B cell (primary cell): ENCODE results near the gene PGM1. TPM values are rescaled to one million over a fixed set of nuclear protein-coding genes. Genes with fewer than 3 reads are reported as not detected.

Experiments used
- ATAC-seq: fragments of 200-7000 bp; cut with Tn5 transposase; one replicate; pipeline ENCODE4 v1.10.0; 2021; ENCODE audit warnings: low read depth, mild to moderate bottlenecking, moderate number of reproducible peaks, moderate library complexity
- CTCF ChIA-PET: fragments of 350-600 bp; sonication (Branson Sonifier 250); formaldehyde crosslinking; loops from one replicate; lab custom pipeline; 2021; ENCODE audit warnings: antibody characterized with exemption, inconsistent platforms; lab: Charles Lee
- POLR2A ChIA-PET: fragments of 350-600 bp; sonication (Branson Sonifier 250); formaldehyde crosslinking; loops from one replicate; lab custom pipeline; 2021; ENCODE audit warnings: antibody characterized with exemption; lab: Charles Lee
- DNase-seq: peaks from one replicate; pipeline ENCODE4 v3.0.0; 2013
- H2AFZ ChIP-seq: 2 replicates; pipeline ENCODE4 v1.6.1; 2012; ENCODE audit warnings: mild to moderate bottlenecking, low read depth, low read length; ENCODE audit not compliant: insufficient read depth, poor library complexity, severe bottlenecking
- H3K27ac ChIP-seq, 2 donors: 1 replicate in 1 of 2; 2 replicates in 1 of 2; pipeline ENCODE4 v1.5.1; 2012 to 2013; ENCODE audit warnings: low read length in 2 of 2, mild to moderate bottlenecking in 2 of 2, moderate library complexity in 1 of 2
- H3K27me3 ChIP-seq, 4 experiments: fragments of 200-600 bp in 1 of 4; sonication (generic) in 1 of 4; replicated peaks in 1 of 4; 1 replicate in 2 of 4; 2 replicates in 2 of 4; pipeline versions ENCODE4 v1.6.1 to v1.7.0; 2013 to 2016; ENCODE audit warnings: low read length in 3 of 4, mild to moderate bottlenecking in 2 of 4, mixed read lengths in 1 of 4, moderate library complexity in 1 of 4; ENCODE audit not compliant: insufficient read depth in 4 of 4, control insufficient read depth in 3 of 4; ENCODE audit errors: control extremely low read depth in 1 of 4
- H3K36me3 ChIP-seq, 2 experiments: replicated peaks in 1 of 2; 1 replicate in 1 of 2; 2 replicates in 1 of 2; pipeline versions ENCODE4 v1.6.1 to v1.7.1; 2013; ENCODE audit warnings: low read length in 1 of 2; ENCODE audit not compliant: insufficient read depth in 2 of 2, control insufficient read depth in 1 of 2; ENCODE audit errors: control extremely low read depth in 1 of 2, extremely low read depth in 1 of 2
- H3K4me1 ChIP-seq, 2 donors: fragments of 200-600 bp in 1 of 2; sonication (generic) in 1 of 2; 1 replicate in 1 of 2; 2 replicates in 1 of 2; pipeline versions ENCODE4 v1.5.1 to v1.6.1; 2013 to 2017; ENCODE audit warnings: low read length in 2 of 2; ENCODE audit not compliant: control insufficient read depth in 2 of 2, insufficient read depth in 2 of 2
- H3K4me2 ChIP-seq: replicated peaks from 2 replicates; pipeline ENCODE3; 2012; ENCODE audit warnings: mild to moderate bottlenecking, low read depth, low read length; ENCODE audit not compliant: poor library complexity, severe bottlenecking
- H3K4me3 ChIP-seq, 5 experiments: fragments of 200-600 bp in 1 of 5; sonication (generic) in 1 of 5; 1 replicate in 3 of 5; 2 replicates in 2 of 5; pipeline versions ENCODE4 v1.5.1 to v1.7.0; 2011 to 2016; ENCODE audit warnings: low read length in 4 of 5, mild to moderate bottlenecking in 4 of 5, low read depth in 2 of 5, control low read depth in 1 of 5, moderate library complexity in 1 of 5; ENCODE audit not compliant: insufficient read depth in 1 of 5; ENCODE audit errors: control extremely low read depth in 1 of 5, extremely low read depth in 1 of 5
- H3K79me2 ChIP-seq: fragments of 200-600 bp; sonication (generic); one replicate; pipeline ENCODE4 v1.6.0; 2016; ENCODE audit warnings: low read length; ENCODE audit not compliant: control insufficient read depth, insufficient read depth
- H3K9ac ChIP-seq: fragments of 200-600 bp; sonication (generic); 2 replicates; pipeline ENCODE4 v1.6.1; 2017; ENCODE audit warnings: mild to moderate bottlenecking, low read length, moderate library complexity
- H3K9me3 ChIP-seq, 3 donors: one replicate each; pipeline versions ENCODE4 v1.6.1 to v1.7.1; 2013; ENCODE audit warnings: low read length in 2 of 3; ENCODE audit not compliant: control insufficient read depth in 2 of 3, insufficient read depth in 1 of 3; ENCODE audit errors: control extremely low read depth in 1 of 3
- H4K20me1 ChIP-seq: 2 replicates; pipeline ENCODE4 v1.6.0; 2012; ENCODE audit warnings: mild to moderate bottlenecking, low read length; ENCODE audit not compliant: insufficient read depth, control insufficient read depth, poor library complexity, severe bottlenecking
- H3K27ac Mint-ChIP-seq: one replicate; pipeline ENCODE4 v1.8.0; 2021; ENCODE audit warnings: mixed read lengths
- H3K27me3 Mint-ChIP-seq: one replicate; pipeline ENCODE4 v1.8.0; 2021; ENCODE audit warnings: mixed read lengths
- H3K4me1 Mint-ChIP-seq: one replicate; pipeline ENCODE4 v1.8.0; 2021; ENCODE audit warnings: mixed read lengths
- H3K4me3 Mint-ChIP-seq: one replicate; pipeline ENCODE4 v1.8.0; 2021; ENCODE audit warnings: mixed read lengths
- H3K9me3 Mint-ChIP-seq: one replicate; pipeline ENCODE4 v1.8.0; 2022; ENCODE audit warnings: mixed read lengths; ENCODE audit not compliant: insufficient read depth
- CTCF ChIP-seq: fragments of 200-600 bp; IDR thresholded peaks from one replicate; pipeline ENCODE4 v1.8.0; 2022; ENCODE audit warnings: antibody characterized with exemption, mild to moderate bottlenecking
- EZH2 ChIP-seq: IDR thresholded peaks from 2 replicates; pipeline ENCODE4 v1.6.1; 2012; ENCODE audit warnings: borderline replicate concordance, low read depth, mild to moderate bottlenecking, moderate library complexity, low read length; ENCODE audit not compliant: insufficient read depth, poor library complexity, severe bottlenecking
- WGBS: methylation state at CpG from one replicate; pipeline ENCODE4 v1.1.5; 2013; ENCODE audit warnings: missing lambda C conversion rate; ENCODE audit not compliant: insufficient coverage; 5-methylcytosine and 5-hydroxymethylcytosine counted together
- intact Hi-C: fragments of 100-400 bp; cut with micrococcal nuclease; formaldehyde crosslinking; loops from one replicate; pipeline ENCODE4 v1.10.0; 2022
- polyA plus RNA-seq: library from polyadenylated mRNA; depleted of rRNA; stranded (reverse); fragments of >200 nt; gene quantifications from 2 replicates; pipeline ENCODE4 v1.2.3, GENCODE V29; 2012
- total RNA-seq, 2 donors: library from RNA; stranded (reverse); fragments of 120-200 nt in 1 of 2; gene quantifications; 1 replicate in 1 of 2; 2 replicates in 1 of 2; pipeline versions ENCODE4 v1.2.3 to v1.2.4, GENCODE V29; 2013 to 2022

The PGM1 gene
- total and polyA plus RNA-seq, 2 donors (not counting 1 experiment from before 2014, with no cell fraction given) = 4.2 to 13.2 TPM

- Histone ChIP-seq H3K4me1 (no peaks in the 10 kb centered on the region), H3K27ac (no peak overlapping the region), H3K4me2 (no peak overlapping the region), H3K79me2 (no peaks in the 10 kb centered on the region), H3K4me3 (no peak overlapping the region), H3K27me3 (no peaks in the 10 kb centered on the region), H3K9ac (no peak overlapping the region), H3K36me3 (no peaks in the 10 kb centered on the region), H3K9me3 (no peaks in the 10 kb centered on the region), H4K20me1 (no peaks in the 10 kb centered on the region), H2AFZ (no peak overlapping the region)
- H3K4me3 Mint-ChIP-seq = no peak overlapping the region
- H3K27me3 Mint-ChIP-seq = no peaks in the 10 kb centered on the region
- POLR2A ChIA-PET = no interaction called here
- TF ChIP-seq CTCF (no peak), EZH2 (no peak)
- ATAC-seq (no peak), DNase-seq (no peak)
- H3K27ac Mint-ChIP-seq = no peak overlapping the region
- 100% methylated on average over 1 of the region's 2 CpGs for WGBS
- no peaks in the 10 kb centered on the region for H3K9me3 Mint-ChIP-seq
- CTCF ChIA-PET = no interaction called here
- intact Hi-C loops = no loop called here
- no peaks in the 10 kb centered on the region for H3K4me1 Mint-ChIP-seq
These were observed 49.7 kb downstream of the PGM1 start for GRCh38 chr1:63642901-63643300.

- Histone ChIP-seq H3K4me2 (no peak overlapping the region), H3K9ac (no peak overlapping the region), H3K4me3 (no peak overlapping the region), H3K27ac (no peak overlapping the region), H3K4me1 (no peaks in the 10 kb centered on the region), H2AFZ (no peak overlapping the region), H3K9me3 (no peaks in the 10 kb centered on the region), H4K20me1 (no peaks in the 10 kb centered on the region), H3K27me3 (no peaks in the 10 kb centered on the region), H3K36me3 (peaks cover 0 to 3% of the 10 kb centered on the region in 2 experiments), H3K79me2 (no peaks in the 10 kb centered on the region)
- ATAC-seq (no peak), DNase-seq (no peak)
- no peaks in the 10 kb centered on the region for H3K4me1 Mint-ChIP-seq
- POLR2A ChIA-PET = no interaction called here
- CTCF ChIA-PET = no interaction called here
- 96% methylated on average over 3 of the region's 3 CpGs for WGBS
- TF ChIP-seq EZH2 = no peak
- no peak for TF ChIP-seq CTCF
- H3K4me3 Mint-ChIP-seq = no peak overlapping the region
- H3K9me3 Mint-ChIP-seq = no peaks in the 10 kb centered on the region
- no peaks in the 10 kb centered on the region for H3K27me3 Mint-ChIP-seq
- H3K27ac Mint-ChIP-seq = no peak overlapping the region
- intact Hi-C loops = no loop called here
These were observed 50.3 kb downstream of the PGM1 start for GRCh38 chr1:63643517-63643916.
